ENCODE measurements around the gene TENM4.

GRCh38 chr11:79195209-79195608, 245.6 kb downstream of the TENM4 start:
- no peak for TF ChIP-seq CTCF (IDR thresholded peaks at IDR 0.05)
- no peak for TF ChIP-seq POLR2A (IDR thresholded peaks at IDR 0.05)
